ENCODE measurements around the gene TYW1. TPM values are rescaled to one million over a fixed set of nuclear protein-coding genes. Genes with fewer than 3 reads are reported as not detected.
"Not testable (repeated sequence)": the region's sequence is repeated elsewhere in the genome, so short reads cannot be mapped to it uniquely, and the experiment has no call there.

The TYW1 gene
- total RNA-seq, 1 experiment from 2014 or later = 15.3 TPM

DNA sequence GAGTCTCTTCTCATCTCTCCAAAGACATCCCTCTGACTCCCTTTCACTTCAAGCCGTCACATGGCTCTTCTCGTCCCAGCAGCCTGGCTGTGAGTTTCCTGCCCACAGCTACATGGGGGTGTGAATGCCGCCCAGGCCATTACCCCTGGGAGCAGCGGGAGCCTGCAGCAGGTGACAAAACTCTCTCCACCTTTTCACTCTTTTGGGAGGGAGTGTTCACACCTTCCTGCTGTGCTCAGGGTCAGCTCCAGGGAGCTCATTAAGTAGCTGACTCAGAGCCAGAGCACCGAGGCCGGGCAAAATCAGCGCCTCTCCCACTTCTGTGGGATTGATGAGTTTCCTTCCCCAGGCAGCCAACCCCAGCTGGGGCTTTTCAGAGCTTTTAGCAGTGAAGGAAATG lies 271.3 kb downstream of the TYW1 start:
- Mint-ChIP-seq H3K27ac (peak overlapping the region; percentile 28; the same call in 1 of the 2 replicates), H3K36me3 (peaks cover 7% of the 10 kb centered on the region), H3K27me3 (ENCODE audit: low read depth) (no peaks in the 10 kb centered on the region), H3K4me1 (peaks cover 4% of the 10 kb centered on the region; the same call in 1 of the 2 replicates), H3K9me3 (peaks cover 6% of the 10 kb centered on the region; the same call in 1 of the 2 replicates), H3K4me3 (no peak overlapping the region)
- no peak for TF ChIP-seq MAX (CRISPR knock-in tag; IDR thresholded peaks at IDR 0.05)
- POLR2A ChIA-PET = no interaction called here
- CTCF ChIA-PET = no interaction called here
- DNase-seq (ENCODE audit: low spot score) = peak; percentile 15
- ATAC-seq = peak; percentile 51

DNA sequence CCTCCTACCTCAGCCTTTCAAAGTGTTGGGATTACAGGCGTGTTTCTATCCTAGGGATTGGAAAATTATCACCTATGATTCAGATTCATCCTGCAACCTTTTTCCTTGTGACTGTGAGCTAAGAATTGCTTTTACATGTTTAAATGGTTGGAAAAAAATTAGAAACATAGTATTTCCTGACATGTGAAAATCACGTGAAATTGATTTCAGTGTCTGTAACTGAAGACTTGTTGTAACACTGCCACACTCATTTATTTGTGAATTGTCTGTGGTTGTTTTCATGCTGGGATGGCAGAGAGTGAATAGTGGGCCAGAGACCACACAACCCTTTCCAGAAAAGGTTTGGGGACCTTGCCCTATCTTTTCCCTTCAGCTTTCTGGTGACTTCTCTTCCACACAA lies 273.3 kb downstream of the TYW1 start:
- POLR2A ChIA-PET, ATAC-seq, H3K27ac Mint-ChIP-seq: not testable (repeated sequence)

More for the DNA sequence above, 273.3 kb downstream of the TYW1 start:
- H3K4me3 Mint-ChIP-seq; H3K36me3 Mint-ChIP-seq; H3K9me3 Mint-ChIP-seq; H3K4me1 Mint-ChIP-seq; CTCF ChIA-PET; DNase-seq (ENCODE audit: low spot score); H3K27me3 Mint-ChIP-seq (ENCODE audit: low read depth): not testable (repeated sequence)

Small RNAs within 50 kb of the gene (microRNA-seq; reads per million reads assigned to microRNA genes)
- gene MIR4650-1 (ENCODE audit: borderline number of aligned reads) = not detected

Other genes with a start within 250 kb of the TYW1 start
- gene TMEM248, start 75.6 kb upstream of the TYW1 start, total RNA-seq (2021) = 56.9 to 60.4 TPM (median 59.1 TPM) in 3 replicates
- gene SBDS, start 1.2 kb upstream of the TYW1 start, total RNA-seq (2021) = 22.9 to 25.5 TPM (median 24.5 TPM) in 3 replicates